ENCODE results near the gene TMEM161B.
"Not testable (repeated sequence)": the region's sequence is repeated elsewhere in the genome, so short reads cannot be mapped to it uniquely, and the experiment has no call there.

TMEM161B gene

GRCh38 chr5:88268385-88269184 is at the start of gene TMEM161B:
TMEM161B (minus strand) TSS chr5:88268845; CDS start chr5:88268723, 122 bp downstream.
- peak; percentile 95 for DNase-seq (ENCODE audit: low spot score)

- no peak for DNase-seq (ENCODE audit: low spot score)
Observed at GRCh38 chr5:88304356-88304755, 35.7 kb upstream of the TMEM161B start.

DNA sequence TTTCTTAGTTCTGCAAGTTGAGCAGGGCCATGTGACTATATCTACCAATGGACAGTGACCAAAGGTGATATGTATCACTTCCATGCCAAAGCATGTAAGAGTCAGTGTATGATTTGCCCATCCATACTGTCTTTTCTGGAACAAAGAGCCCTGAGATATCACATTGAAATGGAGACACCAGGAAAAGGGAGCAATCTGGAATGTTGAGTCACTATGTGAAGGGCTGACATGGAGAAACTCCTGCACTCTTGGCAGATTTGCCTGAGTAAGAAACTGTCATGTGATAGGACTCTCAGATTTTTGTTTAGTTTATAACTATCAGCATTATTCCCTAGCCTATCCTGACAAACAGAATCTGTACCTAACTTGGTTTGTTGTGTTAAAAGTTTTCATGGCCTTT is 29.8 kb upstream of the TMEM161B start:
- no peak for DNase-seq (ENCODE audit: low spot score)

- no peak for DNase-seq (ENCODE audit: low spot score)
Observed at GRCh38 chr5:88290801-88291200, 22.2 kb upstream of the TMEM161B start.

- DNase-seq (ENCODE audit: low spot score), result no peak
Observed at GRCh38 chr5:88288528-88289197, 20.0 kb upstream of the TMEM161B start.

GRCh38 chr5:88287846-88288527 is 19.3 kb upstream of the TMEM161B start:
- no peak for DNase-seq (ENCODE audit: low spot score)

GRCh38 chr5:88287302-88287701 is 18.7 kb upstream of the TMEM161B start:
- no peak for DNase-seq (ENCODE audit: low spot score)

DNA sequence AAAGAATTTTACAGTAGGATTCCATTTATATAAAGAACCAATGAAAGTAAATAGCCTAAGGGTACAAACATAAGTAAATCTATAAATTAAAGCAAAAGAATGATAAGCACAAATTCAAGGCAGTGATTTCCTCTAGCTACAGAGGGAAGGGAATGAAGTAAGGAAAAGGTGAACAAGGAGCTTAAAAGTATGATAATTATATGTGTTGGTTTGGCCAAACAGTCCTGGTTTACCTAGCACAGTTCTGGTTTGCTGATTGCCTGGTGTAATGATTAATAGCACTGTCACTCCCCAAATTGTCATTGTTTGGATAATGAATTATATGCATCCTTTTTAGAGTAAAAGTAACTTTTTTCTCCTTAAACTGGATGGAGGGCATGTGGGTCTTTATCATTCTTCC is 15.0 kb upstream of the TMEM161B start:
- DNase-seq (ENCODE audit: low spot score), result no peak

- DNase-seq (ENCODE audit: low spot score), result no peak
Observed at GRCh38 chr5:88281322-88281721, 12.7 kb upstream of the TMEM161B start.

GRCh38 chr5:88279584-88279983 is 10.9 kb upstream of the TMEM161B start:
- DNase-seq (ENCODE audit: low spot score), result no peak

DNA sequence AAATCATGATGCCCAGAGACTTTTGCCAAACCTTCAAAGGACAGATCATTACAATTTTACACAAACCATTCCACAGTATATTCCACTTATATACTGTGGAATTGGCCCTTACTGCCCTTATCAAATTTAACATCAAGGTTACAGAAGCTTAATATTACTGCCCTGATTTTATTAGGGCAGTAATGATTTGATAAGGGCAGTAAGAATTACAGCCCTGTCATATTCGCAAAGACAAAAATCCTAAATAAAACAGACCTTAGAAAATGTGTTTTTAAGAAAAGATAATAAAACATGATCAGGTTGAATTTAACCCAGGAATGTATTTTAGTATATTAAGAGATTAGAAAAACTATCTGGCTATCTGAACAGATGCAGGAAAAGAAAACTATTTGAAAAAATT is 7.7 kb upstream of the TMEM161B start:
- DNase-seq (ENCODE audit: low spot score), result no peak

- DNase-seq (ENCODE audit: low spot score), result no peak
Observed at GRCh38 chr5:88275581-88275980, 6.9 kb upstream of the TMEM161B start.

- peak; percentile 8 for DNase-seq (ENCODE audit: low spot score)
Observed at GRCh38 chr5:88269222-88269771, 652 bp upstream of the TMEM161B start.

DNA sequence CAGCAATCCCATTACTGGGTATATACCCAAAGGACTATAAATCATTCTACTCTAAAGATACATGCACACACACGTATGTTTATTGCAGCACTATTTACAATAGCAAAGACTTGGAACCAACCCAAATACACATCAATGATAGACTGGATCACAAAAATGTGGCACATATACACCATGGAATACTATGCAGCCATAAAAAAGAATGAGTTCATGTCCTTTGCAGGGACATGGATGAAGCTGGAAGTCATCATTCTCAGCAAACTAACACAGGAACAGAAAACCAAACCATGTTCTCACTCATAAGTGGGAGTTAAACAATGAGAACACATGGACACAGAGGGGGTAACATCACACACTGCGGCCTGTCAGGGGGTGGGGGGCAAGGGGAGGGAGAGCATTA is 4.1 kb downstream of the TMEM161B start:
- DNase-seq (ENCODE audit: low spot score), result not testable (repeated sequence)

DNA sequence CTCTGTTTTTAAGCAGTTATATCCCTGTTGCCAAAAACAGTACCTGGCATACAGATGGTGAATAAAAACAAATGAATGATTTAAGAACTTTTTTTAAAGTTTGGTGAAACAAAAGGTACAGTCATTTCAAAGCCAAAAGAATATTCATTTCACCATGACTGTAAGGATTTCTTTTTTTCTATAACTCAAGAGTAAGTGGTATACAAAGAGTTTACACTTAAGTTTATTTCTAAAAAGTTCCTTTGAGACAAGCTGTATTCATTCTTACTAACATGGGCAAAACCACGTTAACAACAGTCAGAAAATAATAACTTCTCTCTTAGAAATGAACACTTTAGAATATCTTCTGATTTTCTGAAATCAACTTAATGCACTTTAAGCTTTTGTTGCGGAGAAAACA is 5.3 kb downstream of the TMEM161B start:
- DNase-seq (ENCODE audit: low spot score), result no peak

DNA sequence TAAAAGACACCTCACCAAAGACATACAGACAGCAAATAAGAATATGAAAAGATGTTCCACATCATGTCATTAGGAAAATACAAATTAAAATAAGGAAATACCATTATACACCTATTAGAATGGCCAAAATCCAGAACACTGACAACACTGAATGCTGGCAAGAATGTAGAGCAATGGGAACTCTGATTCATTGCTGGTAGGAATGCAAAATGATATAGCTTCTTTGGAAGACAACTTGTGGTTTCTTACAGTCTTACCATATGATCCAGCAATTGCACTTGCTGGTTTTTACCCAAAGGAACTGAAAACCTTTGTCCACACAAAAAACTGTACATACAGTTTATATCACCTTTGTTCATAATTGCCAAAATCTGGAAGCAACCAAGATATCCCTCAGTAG is 6.5 kb downstream of the TMEM161B start:
- DNase-seq (ENCODE audit: low spot score), result no peak

GRCh38 chr5:88258636-88259035 is 10.0 kb downstream of the TMEM161B start:
- DNase-seq (ENCODE audit: low spot score), result no peak

DNA sequence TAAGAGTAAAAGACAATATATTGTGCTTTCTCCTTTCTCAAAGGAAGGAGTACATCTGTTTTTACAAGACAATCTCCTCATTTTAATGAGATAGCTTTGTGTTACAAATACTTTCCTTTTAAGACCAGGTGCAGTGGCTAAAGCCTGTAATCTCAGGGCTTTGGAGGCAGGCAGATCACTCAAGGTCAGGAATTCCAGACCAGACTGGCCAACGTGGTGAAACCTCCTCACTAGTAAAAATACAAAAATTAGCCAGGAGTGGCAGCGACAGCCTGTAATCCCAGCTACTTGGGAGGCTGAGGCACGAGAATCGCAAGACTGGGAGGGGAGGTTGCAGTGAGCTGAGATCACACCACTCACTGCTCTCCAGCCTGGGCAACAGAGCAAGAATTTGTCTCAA is 11.8 kb downstream of the TMEM161B start:
- DNase-seq (ENCODE audit: low spot score), result no peak

DNA sequence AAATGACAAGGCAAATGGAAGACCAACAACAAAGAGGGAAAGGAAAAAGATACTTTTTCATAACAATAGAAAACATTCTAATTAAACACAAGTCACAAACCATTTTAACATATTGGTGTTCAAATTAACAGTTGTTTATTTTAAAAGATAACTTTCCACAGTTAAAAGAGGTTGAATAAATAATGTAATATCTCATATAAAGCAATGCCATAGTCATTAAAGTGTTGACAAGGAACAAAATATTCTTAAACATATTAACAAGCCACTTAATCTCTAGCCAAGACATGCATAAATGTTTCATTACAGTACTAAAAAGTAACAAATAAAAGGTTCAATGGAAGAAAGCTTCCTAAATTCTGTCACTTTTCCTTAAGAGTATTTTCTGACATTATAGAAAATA is 12.6 kb downstream of the TMEM161B start:
- no peak for DNase-seq (ENCODE audit: low spot score)

DNA sequence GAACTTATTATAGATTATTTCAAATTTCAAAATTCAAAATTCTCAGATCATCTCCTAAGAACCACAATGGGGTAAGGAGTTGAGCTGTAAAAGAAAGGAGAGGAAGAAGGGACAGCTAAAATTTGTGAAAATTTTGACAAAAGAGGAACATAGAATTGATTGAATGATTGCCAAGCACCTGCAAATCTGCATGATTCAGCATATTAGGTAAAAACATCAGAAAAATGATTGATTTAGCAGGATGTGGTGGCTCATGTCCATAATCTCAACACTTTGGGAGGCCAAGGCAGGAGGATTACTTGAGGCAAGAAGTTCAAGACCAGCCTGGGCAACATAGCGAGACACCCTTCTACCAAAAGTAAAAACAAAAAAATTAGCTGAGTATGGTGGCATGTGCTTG is 14.3 kb downstream of the TMEM161B start:
- DNase-seq (ENCODE audit: low spot score), result no peak

DNA sequence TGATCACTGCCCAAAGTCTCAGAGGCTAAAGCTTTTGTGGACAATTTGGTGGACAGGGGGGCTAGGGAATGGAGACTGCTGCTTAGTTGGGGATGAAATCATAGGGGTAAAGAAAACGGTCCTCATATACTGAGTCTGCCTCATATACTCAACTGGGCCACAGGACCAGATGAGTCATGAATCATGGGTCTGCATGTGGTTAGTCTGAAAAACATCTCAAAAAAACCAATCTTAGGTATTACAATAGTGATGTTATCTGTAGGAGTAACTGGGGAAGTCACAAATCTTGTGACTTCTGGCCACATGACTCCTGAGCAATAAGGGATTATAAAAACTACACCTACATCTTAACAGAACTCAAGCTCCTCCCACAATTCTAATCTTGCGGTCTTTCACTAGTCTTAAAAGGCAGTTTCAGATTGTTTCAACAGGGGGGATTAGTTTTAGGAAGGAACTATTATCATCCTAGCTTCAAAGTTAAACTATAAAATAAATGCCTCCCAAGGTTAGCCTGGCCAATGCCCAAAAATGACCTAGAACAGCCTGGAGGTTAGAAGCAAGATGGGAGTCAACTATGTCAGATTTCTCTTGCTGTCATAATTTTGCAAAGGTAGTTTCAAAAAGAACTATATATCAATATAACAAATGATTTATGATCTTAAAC is 17.5 kb downstream of the TMEM161B start:
- DNase-seq (ENCODE audit: low spot score), result peak; percentile 31

DNA sequence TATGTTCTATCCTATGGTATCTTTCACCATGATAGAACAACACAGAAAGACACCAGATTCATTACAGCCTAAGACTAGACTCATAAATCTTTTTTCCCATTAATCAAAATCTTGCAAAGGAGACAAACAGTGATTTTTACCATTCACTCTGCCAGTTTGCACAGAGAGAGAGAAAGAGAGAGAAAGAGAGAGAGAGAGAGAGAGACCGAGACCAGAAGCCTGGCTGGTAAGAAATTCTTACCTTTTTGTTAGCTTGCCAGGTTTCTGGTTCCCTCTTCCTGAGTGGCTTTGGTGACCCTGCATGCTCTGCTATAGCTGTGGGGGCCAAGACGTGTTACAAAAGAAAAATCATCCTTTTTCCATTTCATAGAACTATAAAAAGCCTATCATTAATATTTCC is 18.6 kb downstream of the TMEM161B start:
- no peak for DNase-seq (ENCODE audit: low spot score)
